Esophagus (tissue), 2 donors: ENCODE results near the gene CARD14. TPM values are rescaled to one million over a fixed set of nuclear protein-coding genes. Genes with fewer than 3 reads are reported as not detected.

Experiments used
- H3K27ac ChIP-seq, 2 donors: one replicate each; pipeline ENCODE4 v1.5.1; 2013; ENCODE audit warnings: low read depth in 2 of 2, mild to moderate bottlenecking in 2 of 2, inconsistent platforms in 1 of 2, low read length in 1 of 2, moderate library complexity in 1 of 2
- H3K27me3 ChIP-seq, 2 donors: one replicate each; pipeline ENCODE4 v1.6.1; 2013; ENCODE audit warnings: low read length in 2 of 2, control low read depth in 1 of 2, mild to moderate bottlenecking in 1 of 2; ENCODE audit not compliant: insufficient read depth in 2 of 2, control insufficient read depth in 1 of 2
- H3K36me3 ChIP-seq, 2 donors: one replicate each; pipeline ENCODE4 v1.6.1; 2013; ENCODE audit warnings: low read length in 1 of 2; ENCODE audit not compliant: control insufficient read depth in 2 of 2, insufficient read depth in 2 of 2
- H3K4me1 ChIP-seq, 2 donors: one replicate each; pipeline ENCODE4 v1.6.1; 2013; ENCODE audit warnings: low read length in 1 of 2; ENCODE audit not compliant: control insufficient read depth in 2 of 2, insufficient read depth in 2 of 2
- H3K4me3 ChIP-seq, 2 donors: one replicate each; pipeline ENCODE4 v1.5.1; 2013; ENCODE audit warnings: low read length in 2 of 2, mild to moderate bottlenecking in 2 of 2, low read depth in 1 of 2, moderate library complexity in 1 of 2
- H3K9me3 ChIP-seq, 2 donors: one replicate each; pipeline ENCODE4 v1.6.1; 2013; ENCODE audit warnings: mild to moderate bottlenecking in 2 of 2, low read depth in 1 of 2, low read length in 1 of 2, moderate library complexity in 1 of 2; ENCODE audit not compliant: control insufficient read depth in 2 of 2, insufficient read depth in 1 of 2
- WGBS, 2 donors: extraction: QIAGEN DNeasy Blood & Tissue Kit; methylation state at CpG; one replicate each; pipeline ENCODE4 v1.1.7; 2013; 5-methylcytosine and 5-hydroxymethylcytosine counted together
- polyA plus RNA-seq, 2 donors: library from polyadenylated mRNA; stranded (reverse); fragments of 200-250 nt; gene quantifications; one replicate each; pipeline ENCODE4 v1.2.3, GENCODE V29; 2013
- donor health status: healthy with polysubstance abuse.
- donor health status: Bipolar disorder and iron deficiency.

Gene CARD14
- polyA plus RNA-seq, 2 donors, result 25.7 to 28.0 TPM

DNA sequence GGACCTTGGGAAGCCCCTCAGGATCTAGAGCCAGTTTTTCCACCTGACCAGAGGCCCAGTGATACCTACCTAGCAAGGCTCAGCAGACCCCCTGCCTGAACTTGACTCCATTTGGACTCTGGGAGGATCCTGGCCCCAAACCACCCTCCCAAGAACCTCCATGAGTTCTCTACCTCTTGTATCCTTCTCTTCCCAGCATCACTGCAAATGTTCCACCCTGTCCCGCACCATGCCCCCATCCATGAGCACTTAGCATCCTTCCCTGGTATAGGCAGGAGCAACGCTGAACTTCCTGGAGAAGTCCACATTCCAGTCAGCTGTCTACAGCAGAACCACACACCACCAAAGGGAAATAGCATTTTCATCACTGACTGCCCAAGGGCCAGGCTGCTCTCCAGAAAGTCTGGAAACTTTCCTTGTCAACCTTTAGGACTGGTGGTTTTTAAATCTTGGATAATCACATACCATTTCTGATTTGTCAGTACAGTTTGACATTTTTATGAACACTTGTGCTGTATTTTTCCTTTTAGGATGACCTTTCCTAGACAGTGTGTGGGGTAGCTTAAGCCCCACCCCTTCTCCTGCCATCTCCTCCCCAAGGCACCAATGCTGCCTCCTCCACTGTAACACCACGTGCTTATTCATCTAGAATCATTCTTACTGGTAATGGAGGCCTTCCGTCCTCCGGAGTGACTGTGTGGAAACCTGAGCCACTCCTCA is 36.8 kb upstream of the CARD14 start:
- 87 to 88% methylated on average over 5 of the region's 5 CpGs for WGBS, 2 donors
- peaks cover 14 to 25% of the 10 kb centered on the region in 2 donors for H3K36me3 ChIP-seq

GRCh38 chr17:80133626-80133970 is 36.2 kb upstream of the CARD14 start:
- Histone ChIP-seq H3K27ac (no peak overlapping the region), H3K27me3 (no peaks in the 10 kb centered on the region), H3K4me1 (peaks cover 0 to 1% of the 10 kb centered on the region in 2 donors), H3K4me3 (no peak overlapping the region), H3K9me3 (no peaks in the 10 kb centered on the region), H3K36me3 (peaks cover 16 to 27% of the 10 kb centered on the region in 2 donors)
- 78 to 83% methylated on average over 6 of the region's 6 CpGs for WGBS, 2 donors

More for the DNA sequence above, 36.8 kb upstream of the CARD14 start:
- Histone ChIP-seq H3K4me3 (no peak overlapping the region), H3K27me3 (no peaks in the 10 kb centered on the region), H3K9me3 (no peaks in the 10 kb centered on the region), H3K4me1 (peaks cover 0 to 1% of the 10 kb centered on the region in 2 donors), H3K27ac (no peak overlapping the region)

- H3K4me3 ChIP-seq, result no peak overlapping the region
- no peaks in the 10 kb centered on the region for H3K4me1 ChIP-seq
- no peaks in the 10 kb centered on the region for H3K9me3 ChIP-seq
- WGBS, 2 donors, result 95% methylated on average over 9 of the region's 9 CpGs
- H3K27me3 ChIP-seq, result no peaks in the 10 kb centered on the region
- no peak overlapping the region for H3K27ac ChIP-seq
- H3K36me3 ChIP-seq, result peaks cover 28 to 39% of the 10 kb centered on the region in 2 donors
These were observed 32.7 kb upstream of the CARD14 start for GRCh38 chr17:80137131-80137530.

- H3K27me3 ChIP-seq, result no peaks in the 10 kb centered on the region
- H3K4me3 ChIP-seq, result no peak overlapping the region
- no peaks in the 10 kb centered on the region for H3K4me1 ChIP-seq
- no peaks in the 10 kb centered on the region for H3K9me3 ChIP-seq
- H3K36me3 ChIP-seq, result peaks cover 33 to 35% of the 10 kb centered on the region in 2 donors
- H3K27ac ChIP-seq, result no peak overlapping the region
- 85 to 91% methylated on average over 18 of the region's 18 CpGs for WGBS, 2 donors
These were observed 30.9 kb upstream of the CARD14 start for GRCh38 chr17:80138856-80139426.

DNA sequence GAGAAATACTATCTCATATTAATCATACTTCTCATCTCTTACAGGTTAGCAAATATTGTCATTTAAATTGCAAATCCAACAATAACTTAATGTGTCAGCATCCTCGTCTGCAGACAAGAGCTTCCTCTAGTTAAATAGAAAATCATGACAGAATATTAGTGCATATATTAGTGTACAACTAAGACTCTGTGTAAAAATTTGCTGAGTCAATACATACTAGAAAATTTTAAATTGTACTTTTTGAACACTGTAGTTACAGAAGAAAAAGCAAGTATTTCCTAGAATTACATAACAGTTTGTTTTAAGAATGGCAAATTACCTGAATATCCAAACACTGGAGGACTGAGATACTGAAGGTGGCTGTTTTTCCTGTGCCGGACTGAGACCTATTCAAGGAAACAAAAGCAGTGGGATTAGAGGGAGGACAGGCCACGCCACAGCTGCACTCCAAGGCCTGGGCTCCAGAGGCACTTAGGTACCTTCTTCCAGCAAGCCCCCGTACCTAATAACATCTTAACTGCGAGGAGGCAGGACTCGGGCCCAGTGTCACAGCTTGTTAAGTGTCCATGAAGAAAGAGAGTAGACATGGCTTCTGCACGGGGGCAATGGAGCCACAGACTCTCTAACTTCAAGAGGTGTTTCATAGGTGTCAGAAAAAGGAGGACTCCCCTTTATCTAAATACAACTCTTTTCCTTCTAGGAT is 28.2 kb upstream of the CARD14 start:
- Histone ChIP-seq H3K27ac (no peak overlapping the region), H3K9me3 (no peaks in the 10 kb centered on the region), H3K36me3 (peaks cover 30 to 32% of the 10 kb centered on the region in 2 donors), H3K4me3 (no peak overlapping the region), H3K27me3 (no peaks in the 10 kb centered on the region), H3K4me1 (peaks cover 0 to 2% of the 10 kb centered on the region in 2 donors)
- WGBS, 2 donors, result 93% methylated on average over 7 of the region's 7 CpGs

DNA sequence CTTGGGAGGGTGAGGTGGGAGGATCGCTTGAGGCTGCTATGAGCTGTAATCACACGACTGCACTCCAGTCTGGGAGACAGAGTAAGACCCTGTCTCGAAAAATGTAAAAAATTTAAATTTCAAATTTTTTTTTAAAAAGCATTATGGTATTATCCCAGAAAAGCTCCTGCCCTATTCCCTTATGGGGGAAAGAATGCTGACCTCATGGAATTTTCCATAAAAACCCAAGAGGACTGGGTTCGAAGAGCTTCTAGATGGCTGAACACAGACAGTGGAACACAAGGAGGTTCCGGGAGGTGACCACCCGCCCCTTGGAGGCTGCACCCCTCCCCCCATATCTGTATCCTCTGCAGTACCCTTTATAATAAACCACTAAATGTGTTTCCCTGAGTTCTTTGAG is 26.9 kb upstream of the CARD14 start:
- Histone ChIP-seq H3K36me3 (peaks cover 21% of the 10 kb centered on the region in 2 donors), H3K27me3 (no peaks in the 10 kb centered on the region), H3K27ac (no peak overlapping the region), H3K9me3 (no peaks in the 10 kb centered on the region), H3K4me1 (peaks cover 0 to 2% of the 10 kb centered on the region in 2 donors), H3K4me3 (no peak overlapping the region)
- 93 to 94% methylated on average over 6 of the region's 6 CpGs for WGBS, 2 donors

GRCh38 chr17:80145076-80146075 is 24.5 kb upstream of the CARD14 start:
- peaks cover 0 to 6% of the 10 kb centered on the region in 2 donors for H3K4me1 ChIP-seq
- WGBS, 2 donors, result 43 to 46% methylated on average over 10 of the region's 10 CpGs
- H3K36me3 ChIP-seq, result peaks cover 9 to 11% of the 10 kb centered on the region in 2 donors
- H3K27me3 ChIP-seq, result no peaks in the 10 kb centered on the region
- H3K4me3 ChIP-seq, result peak overlapping the region; percentile 86 to 99
- H3K27ac ChIP-seq, result no peak overlapping the region
- H3K9me3 ChIP-seq, result no peaks in the 10 kb centered on the region

GRCh38 chr17:80146121-80147034 is 23.5 kb upstream of the CARD14 start:
- H3K36me3 ChIP-seq, result peaks cover 9 to 11% of the 10 kb centered on the region in 2 donors
- no peaks in the 10 kb centered on the region for H3K9me3 ChIP-seq
- H3K27ac ChIP-seq, result peak overlapping the region; percentile 72 to 92
- H3K27me3 ChIP-seq, result no peaks in the 10 kb centered on the region
- peak overlapping the region; percentile 86 to 99 for H3K4me3 ChIP-seq
- H3K4me1 ChIP-seq, result peaks cover 0 to 6% of the 10 kb centered on the region in 2 donors
- WGBS, 2 donors, result 0% methylated on average over 55 to 69 of the region's 69 CpGs
